GM12878 (cell line): ENCODE data around the gene TEN1.

Experiments used
- ATF2 ChIP-seq: IDR thresholded peaks from 2 replicates; pipeline ENCODE4 v1.6.1; 2012; ENCODE audit warnings: low read length, inconsistent platforms
- CTCF ChIP-seq, 3 experiments: IDR thresholded peaks in 2 of 3; conservative IDR thresholded peaks in 1 of 3; 2 replicates each; pipeline ENCODE4 v1.5.1; 2011; ENCODE audit warnings: low read depth in 3 of 3, low read length in 3 of 3, mild to moderate bottlenecking in 3 of 3, control low read depth in 2 of 3, moderate library complexity in 2 of 3, inconsistent platforms in 1 of 3, mixed read lengths in 1 of 3; ENCODE audit not compliant: control insufficient read depth in 2 of 3, insufficient read depth in 1 of 3; ENCODE audit errors: extremely low read depth in 1 of 3
- MAX ChIP-seq: IDR thresholded peaks from 2 replicates; pipeline ENCODE4 v1.6.1; 2012; ENCODE audit warnings: low read depth, low read length, improper control_type of control experiment
- POLR2A ChIP-seq: IDR thresholded peaks from 2 replicates; pipeline ENCODE4 v1.6.1; 2011; ENCODE audit warnings: low read depth, mild to moderate bottlenecking, low read length
- USF2 ChIP-seq: IDR thresholded peaks from 2 replicates; pipeline ENCODE4 v1.6.1; 2011; ENCODE audit warnings: low read depth, low read length, improper control_type of control experiment, borderline replicate concordance
- ZSCAN29 ChIP-seq: fragments of 450-650 bp; IDR thresholded peaks from 2 replicates; pipeline ENCODE4 v1.6.1; 2017; ENCODE audit warnings: mild to moderate bottlenecking, moderate library complexity

- TF ChIP-seq POLR2A = no peak
- no peak for TF ChIP-seq ATF2
- TF ChIP-seq ZSCAN29 = no peak
- no peak for TF ChIP-seq CTCF (IDR thresholded peaks at IDR 0.05 in 2 of 3, conservative IDR thresholded peaks at IDR 0.05 in 1 of 3; ENCODE audit: control insufficient read depth in 2 of 3, extremely low read depth in 1 of 3, insufficient read depth in 1 of 3, low read depth in 3 of 3, low read length in 3 of 3)
- no peak for TF ChIP-seq USF2
- TF ChIP-seq MAX = no peak
Measured at GRCh38 chr17:75931062-75931461, 48.0 kb upstream of the TEN1 start.
